Stimulated activated CD4-positive, alpha-beta T cell treated with anti-CD3 and anti-CD28 coated beads, Interleukin-15, amount 100 ng/mL, for 24 hours (primary cell): ENCODE measurements around the gene LIMK1.

Experiments
- DNase-seq: peaks from one replicate; pipeline ENCODE4 v3.0.0-alpha.2; 2020

The LIMK1 gene

DNA sequence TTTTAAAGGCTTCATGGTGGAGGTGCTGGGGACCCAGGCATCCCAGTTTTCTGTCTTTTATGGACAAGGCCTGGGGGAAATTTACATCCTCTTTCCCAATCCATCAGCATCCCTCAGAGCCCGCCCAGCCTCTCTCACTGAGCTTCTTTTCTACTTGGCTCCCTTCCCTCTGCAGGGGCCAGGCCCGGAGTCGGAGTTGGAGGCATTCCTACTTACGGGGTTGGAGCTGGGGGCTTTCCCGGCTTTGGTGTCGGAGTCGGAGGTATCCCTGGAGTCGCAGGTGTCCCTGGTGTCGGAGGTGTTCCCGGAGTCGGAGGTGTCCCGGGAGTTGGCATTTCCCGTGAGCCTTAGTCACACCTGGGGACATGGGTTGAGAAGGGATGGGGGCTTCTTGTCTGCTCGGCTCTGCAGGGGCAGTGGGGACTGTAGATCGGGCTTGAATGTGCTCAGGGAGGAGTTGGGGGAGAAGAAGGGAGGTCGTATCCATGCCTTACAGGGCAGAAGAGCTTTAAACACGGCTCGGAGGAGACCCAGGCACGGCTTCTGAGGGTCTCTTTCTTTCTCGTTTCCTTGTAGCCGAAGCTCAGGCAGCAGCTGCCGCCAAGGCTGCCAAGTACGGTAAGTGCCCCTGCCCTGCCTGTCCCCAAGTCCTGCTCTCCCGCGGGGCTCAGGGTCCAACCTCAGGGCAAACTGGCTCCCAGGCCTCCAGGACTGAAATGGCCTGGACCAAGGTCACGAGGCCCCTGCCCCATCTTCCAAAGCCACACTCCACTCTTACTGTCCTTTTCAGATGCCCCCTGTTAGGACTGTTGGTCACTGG is 27.3 kb upstream of the LIMK1 start:
- no peak for DNase-seq

DNA sequence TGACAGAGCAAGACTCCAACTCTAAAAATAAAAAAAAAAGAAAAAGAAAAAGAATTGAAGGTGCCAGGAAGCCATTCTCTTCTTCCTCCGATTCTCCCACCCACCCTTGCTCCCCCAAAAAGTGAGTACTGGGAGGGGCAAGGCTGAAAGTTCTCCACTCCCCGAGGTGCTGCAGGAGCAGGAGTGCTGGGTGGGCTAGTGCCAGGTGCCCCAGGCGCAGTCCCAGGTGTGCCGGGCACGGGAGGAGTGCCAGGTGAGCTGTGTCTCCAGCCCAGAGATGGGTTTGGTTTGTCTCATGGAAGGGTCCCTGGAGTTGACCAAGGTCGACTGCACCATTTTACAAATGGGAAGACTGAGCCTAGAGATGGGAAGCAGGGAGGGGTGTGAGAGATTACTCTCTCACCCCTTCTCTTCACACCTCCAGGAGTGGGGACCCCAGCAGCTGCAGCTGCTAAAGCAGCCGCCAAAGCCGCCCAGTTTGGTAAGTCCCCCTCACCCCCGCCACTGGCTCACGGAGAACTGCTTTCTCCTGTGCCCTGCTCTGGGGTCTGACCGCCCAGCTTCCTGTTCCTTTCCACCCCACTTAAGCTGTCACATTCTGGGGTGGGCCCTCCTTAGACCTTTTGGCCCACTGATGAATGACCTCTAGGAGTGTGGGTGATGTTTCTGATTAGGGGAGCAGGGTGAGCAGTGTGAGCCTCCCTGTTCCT is 26.2 kb upstream of the LIMK1 start:
- no peak for DNase-seq

DNA sequence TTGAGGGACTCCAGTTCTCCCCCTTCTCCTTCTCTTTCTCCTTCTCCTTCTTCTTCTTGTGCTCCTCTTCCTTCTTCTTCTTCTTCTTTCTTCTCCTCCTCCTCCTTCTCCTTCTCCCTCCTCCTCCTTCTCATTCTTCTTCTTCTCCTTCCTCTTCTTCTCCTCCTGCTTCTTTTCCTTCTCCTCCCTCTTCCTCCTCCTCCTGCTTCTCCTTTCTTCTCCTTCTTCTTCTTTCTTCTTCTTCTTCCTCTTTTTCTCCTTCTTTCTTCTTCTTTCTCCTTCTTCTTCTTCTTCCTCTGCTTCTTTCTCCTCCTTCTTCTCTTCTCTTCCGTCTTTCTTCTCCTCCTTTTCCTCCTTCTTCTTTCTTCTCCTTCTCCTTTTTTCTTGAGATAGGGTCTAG is 25.6 kb upstream of the LIMK1 start:
- DNase-seq: no peak

DNA sequence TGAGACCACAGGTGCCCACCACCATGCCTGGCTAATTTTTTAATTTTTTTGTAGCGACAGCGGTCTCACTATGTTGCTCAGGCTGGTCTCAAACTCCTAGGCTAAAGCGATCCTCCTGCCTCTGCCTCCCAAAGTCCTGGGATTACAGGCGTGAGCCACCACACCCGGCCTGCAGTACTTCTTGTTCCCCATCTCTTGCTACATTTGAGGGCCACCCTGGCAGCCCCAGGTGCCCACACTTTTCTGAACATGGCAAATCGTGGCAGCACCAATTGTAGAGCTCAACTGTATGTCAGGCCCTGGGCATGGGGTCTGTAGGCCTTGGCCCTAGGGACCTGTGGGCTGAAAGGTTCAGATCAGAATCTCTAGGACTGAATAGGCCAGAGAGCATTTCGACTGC is 25.1 kb upstream of the LIMK1 start:
- no peak for DNase-seq

DNA sequence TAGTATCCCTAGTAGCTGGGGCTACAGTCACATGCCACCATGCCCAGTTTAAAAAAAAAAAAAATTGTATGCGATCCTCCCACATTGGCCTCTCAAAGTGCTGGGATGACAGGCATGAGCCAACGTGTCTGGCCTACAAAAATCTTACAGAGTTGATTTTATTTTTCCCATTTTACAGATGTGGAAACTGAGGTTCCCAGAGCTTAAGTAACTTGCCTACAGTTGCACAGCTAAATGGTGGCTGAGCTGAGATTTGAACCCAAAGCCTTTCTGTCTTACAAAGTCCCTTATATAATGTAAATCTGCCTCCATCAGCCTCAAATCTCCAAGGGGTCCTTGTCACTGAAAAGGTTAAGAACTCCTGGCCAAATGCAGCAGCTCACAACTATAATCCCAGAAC is 24.6 kb upstream of the LIMK1 start:
- DNase-seq: no peak

DNA sequence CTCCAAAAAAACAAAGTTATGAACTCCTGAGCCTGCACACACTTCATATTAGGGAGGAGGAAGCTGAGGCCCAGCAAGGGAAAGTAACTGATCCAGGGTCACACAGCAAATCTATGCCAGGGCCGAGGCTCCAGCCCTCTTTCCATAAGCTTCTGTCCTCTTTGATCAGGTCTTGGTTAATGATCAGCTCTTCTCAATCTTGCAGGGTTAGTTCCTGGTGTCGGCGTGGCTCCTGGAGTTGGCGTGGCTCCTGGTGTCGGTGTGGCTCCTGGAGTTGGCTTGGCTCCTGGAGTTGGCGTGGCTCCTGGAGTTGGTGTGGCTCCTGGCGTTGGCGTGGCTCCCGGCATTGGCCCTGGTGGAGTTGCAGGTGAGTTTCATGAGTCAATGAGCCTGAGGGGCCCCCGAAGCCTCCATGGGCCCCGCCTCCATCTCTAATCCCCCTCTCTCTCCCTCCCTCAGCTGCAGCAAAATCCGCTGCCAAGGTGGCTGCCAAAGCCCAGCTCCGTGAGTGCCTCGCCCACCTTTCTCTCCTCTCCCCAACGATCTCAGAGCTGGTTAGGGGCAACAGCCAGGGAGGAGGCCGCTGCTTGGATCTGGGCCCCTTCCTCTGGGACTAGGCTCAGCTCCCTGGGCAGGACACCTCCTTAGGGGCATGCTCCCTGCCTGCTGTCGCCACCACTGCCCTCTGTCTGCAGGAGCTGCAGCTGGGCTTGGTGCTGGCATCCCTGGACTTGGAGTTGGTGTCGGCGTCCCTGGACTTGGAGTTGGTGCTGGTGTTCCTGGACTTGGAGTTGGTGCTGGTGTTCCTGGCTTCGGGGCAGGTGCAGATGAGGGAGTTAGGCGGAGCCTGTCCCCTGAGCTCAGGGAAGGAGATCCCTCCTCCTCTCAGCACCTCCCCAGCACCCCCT is 23.7 kb upstream of the LIMK1 start:
- no peak for DNase-seq

DNA sequence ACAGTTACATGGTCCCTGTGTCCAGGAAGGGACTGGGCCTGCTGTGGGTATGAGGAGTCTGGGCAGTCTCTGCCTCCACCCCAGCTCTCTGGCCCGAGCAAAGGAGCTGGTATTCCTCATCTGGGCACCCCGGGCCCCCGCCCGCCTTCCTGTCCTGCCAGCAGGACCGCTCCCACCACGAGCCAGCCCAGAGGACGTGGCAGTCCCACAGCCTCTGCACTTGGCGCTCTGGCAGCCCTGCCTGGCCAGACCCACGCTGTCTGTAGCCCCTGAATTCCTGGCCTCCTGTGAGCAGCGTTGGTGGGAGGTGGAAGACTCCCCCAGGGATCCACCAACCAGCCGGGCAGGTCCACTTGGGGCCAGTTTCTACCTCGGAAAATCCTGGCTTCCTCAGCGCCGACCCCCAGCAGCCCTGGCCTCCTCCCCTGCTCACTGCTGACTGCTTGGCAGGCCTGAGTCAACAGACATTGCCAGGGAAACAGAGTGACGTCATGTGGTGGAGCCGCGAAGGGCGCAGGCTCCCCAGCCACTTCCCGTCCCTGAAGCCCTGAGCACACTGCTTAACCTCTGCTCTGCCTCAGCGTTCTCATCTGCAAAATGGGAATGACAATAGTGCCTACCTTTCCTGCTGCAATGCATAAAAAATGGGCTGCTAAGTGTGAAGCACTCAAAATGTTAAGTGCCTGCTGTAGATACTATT is 21.6 kb upstream of the LIMK1 start:
- DNase-seq: peak; percentile 49

DNA sequence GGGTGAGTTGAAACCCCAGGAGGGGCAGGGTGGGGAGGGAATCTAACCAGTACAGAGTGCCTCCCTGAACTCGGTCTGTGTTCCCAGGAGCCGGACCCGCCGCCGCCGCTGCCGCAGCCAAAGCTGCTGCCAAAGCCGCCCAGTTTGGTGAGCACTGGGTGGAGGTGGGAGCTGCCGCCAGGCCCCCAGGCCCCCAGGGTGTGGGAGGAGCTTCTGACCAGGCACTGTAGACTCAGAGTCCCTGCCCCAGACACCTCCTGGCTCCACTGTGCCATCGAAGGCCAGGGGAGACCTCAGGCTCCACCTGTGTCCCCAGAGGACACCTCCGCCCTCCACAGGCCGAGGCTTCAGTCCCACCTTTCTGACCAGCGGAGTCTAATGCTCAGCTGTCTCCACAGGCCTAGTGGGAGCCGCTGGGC is 20.4 kb upstream of the LIMK1 start:
- DNase-seq: no peak

DNA sequence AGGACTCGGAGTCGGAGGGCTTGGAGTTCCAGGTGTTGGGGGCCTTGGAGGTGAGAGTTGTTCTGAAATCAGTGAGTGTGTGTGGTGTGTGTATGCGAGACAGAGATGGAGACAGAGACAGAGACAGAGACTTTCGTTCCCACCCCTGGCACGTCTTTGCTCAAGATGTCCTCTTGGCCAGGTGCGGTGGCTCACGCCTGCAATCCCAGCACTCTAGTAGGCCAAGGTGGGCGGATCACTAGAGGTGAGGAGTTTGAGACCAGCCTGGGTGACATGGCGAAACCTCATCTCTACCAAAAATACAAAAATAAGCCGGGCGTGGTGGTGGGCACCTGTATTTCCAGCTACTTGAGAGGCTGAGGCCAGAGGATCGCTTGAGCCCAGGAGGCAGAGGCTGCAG is 20.0 kb upstream of the LIMK1 start:
- DNase-seq: no peak

DNA sequence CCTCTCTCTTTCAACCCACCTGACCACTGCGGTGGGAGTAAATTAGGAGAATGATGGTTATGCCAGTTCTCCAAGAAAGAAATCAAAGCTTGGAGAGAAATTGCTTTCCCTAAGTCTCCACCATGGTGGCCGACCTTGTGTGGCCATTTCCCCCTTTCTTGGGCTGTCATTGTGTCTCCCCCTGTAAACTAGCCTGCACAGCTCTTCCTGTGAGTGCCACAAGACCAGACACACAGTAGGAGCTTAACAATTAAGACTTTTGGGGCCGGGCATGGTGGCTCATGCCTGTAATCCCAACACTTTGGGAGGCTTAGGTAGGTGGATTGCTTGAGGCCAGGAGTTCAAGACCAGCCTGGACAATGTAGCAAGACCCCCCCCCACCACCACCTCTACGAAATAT is 18.9 kb upstream of the LIMK1 start:
- DNase-seq: no peak

DNA sequence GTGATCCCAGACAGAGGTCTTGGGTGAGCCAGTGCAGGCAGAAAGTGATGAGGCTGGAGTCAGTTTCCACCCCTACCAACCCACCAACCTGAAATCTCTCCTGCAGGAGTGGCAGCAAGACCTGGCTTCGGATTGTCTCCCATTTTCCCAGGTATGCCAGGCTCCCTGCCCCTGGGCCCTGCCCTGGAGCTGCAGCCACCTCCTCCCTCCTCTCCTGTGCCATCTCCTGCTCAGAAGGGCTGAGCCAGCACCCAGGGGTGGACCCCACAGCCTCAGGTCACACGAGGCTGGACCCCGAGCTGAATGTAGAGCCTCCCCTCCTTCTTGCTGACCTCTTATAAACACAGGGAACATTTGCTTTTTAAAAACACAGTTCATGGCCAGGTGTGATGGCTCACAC is 17.0 kb upstream of the LIMK1 start:
- no peak for DNase-seq

DNA sequence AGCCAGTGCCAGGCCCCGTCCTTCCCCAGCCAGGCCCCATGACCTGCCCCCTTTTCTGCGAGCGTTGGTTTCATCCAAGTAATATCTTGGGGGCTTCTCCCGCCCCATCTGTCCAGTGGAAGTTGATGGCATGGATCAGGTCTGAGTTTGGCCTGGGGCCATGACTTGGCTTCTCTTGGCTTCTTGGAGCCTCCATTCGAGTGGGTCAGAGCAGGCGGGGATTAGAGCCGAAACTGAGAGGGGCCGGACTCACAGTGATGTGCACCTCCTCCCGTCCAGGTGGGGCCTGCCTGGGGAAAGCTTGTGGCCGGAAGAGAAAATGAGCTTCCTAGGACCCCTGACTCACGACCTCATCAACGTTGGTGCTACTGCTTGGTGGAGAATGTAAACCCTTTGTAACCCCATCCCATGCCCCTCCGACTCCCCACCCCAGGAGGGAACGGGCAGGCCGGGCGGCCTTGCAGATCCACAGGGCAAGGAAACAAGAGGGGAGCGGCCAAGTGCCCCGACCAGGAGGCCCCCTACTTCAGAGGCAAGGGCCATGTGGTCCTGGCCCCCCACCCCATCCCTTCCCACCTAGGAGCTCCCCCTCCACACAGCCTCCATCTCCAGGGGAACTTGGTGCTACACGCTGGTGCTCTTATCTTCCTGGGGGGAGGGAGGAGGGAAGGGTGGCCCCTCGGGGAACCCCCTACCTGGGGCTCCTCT is 15.1 kb upstream of the LIMK1 start:
- DNase-seq: no peak

DNA sequence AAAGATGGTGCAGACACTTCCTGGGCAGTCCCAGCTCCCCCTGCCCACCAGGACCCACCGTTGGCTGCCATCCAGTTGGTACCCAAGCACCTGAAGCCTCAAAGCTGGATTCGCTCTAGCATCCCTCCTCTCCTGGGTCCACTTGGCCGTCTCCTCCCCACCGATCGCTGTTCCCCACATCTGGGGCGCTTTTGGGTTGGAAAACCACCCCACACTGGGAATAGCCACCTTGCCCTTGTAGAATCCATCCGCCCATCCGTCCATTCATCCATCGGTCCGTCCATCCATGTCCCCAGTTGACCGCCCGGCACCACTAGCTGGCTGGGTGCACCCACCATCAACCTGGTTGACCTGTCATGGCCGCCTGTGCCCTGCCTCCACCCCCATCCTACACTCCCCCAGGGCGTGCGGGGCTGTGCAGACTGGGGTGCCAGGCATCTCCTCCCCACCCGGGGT is 14.5 kb upstream of the LIMK1 start:
- DNase-seq: no peak

DNA sequence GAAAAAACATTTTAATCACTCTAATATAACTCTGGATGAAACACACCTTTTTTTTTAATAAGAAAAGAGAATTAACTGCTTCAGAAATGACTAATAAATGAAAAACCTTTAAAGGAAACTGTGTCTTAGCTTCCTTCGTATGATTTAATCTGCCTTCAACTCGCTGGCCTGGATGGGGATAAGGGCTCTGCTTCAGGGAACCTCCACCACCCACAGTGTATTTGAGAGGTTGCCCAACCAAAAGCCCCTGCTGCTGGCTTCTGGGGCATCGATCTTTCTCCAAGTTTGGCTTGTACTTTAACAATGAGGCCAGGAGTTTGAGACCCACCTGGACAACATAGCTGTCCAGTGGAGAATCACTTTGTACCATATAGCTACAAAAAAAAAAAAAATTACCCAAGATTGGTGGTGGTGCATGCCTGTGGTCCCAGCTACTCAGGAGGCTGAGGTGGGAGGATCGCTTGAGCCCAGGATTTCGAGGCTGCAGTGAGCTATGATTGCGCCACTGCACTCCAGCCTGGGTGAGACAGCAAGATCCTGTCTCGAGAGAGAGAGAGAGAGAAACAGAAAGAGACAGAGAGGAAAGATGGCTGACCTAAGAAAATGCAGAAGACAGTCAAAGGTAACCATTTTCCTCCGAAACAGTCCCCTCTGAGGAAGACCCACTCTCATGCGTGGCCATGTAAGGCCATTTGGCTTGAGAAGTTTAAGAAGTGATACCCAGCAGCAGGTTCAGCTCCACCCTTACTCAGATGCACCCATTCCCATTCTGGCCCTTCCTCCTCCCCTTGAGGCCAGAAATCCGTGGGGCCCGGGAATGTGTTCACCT is 13.6 kb upstream of the LIMK1 start:
- DNase-seq: no peak

DNA sequence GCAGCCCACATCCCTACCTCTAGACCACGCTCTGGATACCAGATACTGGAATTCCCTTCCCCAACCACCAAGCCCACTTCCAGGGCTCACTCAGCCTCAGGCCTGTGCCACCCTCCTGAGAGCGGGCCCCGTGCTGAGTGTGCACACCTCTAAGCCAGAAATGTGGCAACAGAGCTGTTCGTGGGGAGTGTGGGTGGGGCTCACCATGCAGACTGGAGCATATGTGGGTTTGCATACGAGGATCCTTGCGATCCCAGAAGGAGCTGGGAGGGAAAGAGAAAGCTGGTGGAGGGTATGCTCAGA is 13.0 kb upstream of the LIMK1 start:
- no peak for DNase-seq

DNA sequence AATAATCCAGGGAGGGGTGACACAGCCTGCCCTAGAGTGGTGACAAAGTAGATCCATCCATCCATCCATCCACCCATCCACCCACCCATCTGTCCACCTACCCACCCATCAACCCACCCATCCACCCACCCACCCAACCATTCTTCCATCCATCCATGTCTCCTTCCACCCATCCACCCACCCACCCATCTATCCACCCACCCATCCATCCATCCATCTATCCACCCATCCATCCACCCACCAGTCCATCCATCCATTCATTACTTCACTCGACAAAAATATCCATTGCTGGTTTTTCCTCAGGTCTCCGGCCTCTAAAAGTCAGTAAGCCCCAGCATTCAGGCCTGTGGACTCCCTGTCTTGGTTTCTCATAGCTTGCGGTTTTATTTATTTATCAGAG is 12.5 kb upstream of the LIMK1 start:
- DNase-seq: no peak

DNA sequence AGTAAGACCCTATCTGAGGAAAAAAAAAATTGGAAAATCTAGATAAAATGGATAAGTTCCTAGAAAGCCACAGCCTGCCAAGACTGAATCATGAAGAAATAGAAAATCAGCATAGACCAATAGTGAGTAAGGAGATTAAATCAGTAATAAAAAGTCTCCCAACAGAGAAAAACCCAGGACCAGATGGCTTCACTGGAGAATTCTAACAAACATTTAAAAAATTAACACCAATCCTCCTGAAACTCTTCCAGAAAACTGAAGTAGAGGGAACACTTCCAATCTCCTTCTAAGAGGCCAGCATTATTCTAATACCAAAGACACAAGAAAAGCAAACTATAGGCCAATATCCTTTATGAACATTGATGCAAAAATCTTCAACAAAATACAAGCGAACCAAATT is 8.8 kb upstream of the LIMK1 start:
- DNase-seq: no peak

DNA sequence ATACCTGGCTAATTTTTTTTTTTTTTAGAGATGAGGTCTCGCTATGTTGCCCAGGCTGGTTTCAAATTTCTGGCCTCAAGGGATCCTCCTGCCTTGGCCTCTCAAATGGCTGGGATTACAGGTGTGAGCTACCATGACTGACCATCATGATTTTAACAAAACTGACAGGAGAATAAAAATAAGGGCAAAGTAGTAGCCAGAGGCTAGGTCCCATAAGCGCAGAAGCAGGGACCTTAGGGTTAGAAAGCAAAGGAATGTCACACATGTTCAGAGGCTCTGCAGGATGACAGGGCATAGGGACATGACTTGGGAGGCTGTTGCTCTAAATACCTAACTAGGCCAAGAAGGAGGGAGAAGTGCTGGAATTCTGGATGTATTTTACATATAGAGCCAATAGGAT is 5.1 kb upstream of the LIMK1 start:
- no peak for DNase-seq

DNA sequence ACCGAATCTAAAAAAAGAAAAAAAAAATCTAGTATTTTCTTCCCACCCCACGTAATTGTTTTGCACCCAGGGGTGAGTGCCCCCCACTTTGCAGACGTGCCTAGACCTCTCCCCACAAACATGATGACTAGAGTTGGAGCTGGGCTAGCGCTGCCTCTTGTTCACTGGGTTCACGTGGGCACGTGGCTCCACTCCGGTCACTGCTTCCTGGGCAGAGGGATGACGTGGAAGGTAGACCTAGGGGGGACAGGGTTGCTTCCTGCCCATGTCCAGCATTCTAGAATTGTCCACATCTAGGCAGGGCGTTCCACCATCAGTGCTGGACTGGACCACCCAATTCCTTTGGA is 861 bp upstream of the LIMK1 start:
- DNase-seq: no peak

DNA sequence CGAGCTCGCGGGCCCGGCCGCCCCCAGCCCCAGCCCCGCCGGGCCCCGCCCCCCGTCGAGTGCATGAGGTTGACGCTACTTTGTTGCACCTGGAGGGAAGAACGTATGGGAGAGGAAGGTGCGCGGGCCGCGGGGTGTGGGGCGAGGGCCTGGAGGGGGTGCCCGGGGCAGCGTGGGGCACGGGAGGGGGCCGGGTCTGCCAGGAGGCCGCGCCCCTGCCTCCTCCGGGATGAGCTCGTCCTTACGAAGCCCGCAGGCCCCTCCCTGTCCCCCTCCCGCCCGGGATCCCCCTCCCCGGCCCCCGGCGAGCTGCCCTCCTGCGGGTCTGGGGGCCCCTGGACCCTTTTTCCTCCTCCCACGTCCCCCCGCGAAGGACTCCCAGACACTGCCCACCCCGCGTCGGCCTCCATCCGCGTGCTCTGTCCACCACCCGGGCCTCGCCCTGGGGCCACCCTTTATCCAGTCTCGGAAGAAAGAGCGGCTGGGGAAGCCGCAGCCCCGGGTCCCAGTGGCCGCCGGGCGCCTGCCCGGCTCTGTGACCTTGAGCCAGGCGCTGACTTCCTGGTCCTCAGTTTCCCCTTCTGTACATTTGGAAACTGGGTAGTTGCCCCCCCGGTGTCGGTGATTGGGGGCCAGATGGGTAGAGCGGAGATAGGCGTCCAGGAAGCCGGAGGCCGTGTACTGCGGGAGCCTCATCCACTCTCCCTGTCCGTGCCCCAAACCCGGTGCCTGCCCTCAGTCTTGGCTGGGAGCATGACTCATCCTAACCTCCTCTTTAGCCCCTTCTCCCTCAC is 521 bp downstream of the LIMK1 start:
- peak; percentile 52 for DNase-seq
